DOHH2 (cell line): ENCODE measurements around the gene CLDN1.

Source experiments
- H3F3A ChIP-seq: fragments of 200-600 bp; sonication (generic), shearing (Covaris generic); 2 replicates; pipeline ENCODE4 v1.6.0; 2016; ENCODE audit warnings: antibody characterized with exemption, mild to moderate bottlenecking; ENCODE audit not compliant: control insufficient read depth, insufficient read depth
- H3K27ac ChIP-seq: fragments of 200-600 bp; sonication (generic); 2 replicates; pipeline ENCODE4 v1.5.1; 2014; ENCODE audit warnings: low read depth, mild to moderate bottlenecking, low read length, moderate library complexity
- H3K27me3 ChIP-seq: fragments of 200-600 bp; sonication (generic); 2 replicates; pipeline ENCODE4 v1.6.1; 2014; ENCODE audit warnings: mild to moderate bottlenecking, low read length, mixed read lengths; ENCODE audit not compliant: control insufficient read depth
- H3K36me3 ChIP-seq: fragments of 200-600 bp; sonication (generic); 2 replicates; pipeline ENCODE4 v1.6.1; 2014; ENCODE audit warnings: mild to moderate bottlenecking, low read length, moderate library complexity, mixed read lengths; ENCODE audit not compliant: control insufficient read depth
- H3K4me1 ChIP-seq: fragments of 200-600 bp; sonication (generic); 2 replicates; pipeline ENCODE4 v1.6.1; 2014; ENCODE audit warnings: mild to moderate bottlenecking, low read length, mixed read lengths; ENCODE audit not compliant: control insufficient read depth
- H3K4me2 ChIP-seq: fragments of 200-600 bp; sonication (generic); 2 replicates; pipeline ENCODE4 v1.6.0; 2014; ENCODE audit warnings: mild to moderate bottlenecking, low read length, moderate library complexity
- H3K4me3 ChIP-seq: fragments of 200-600 bp; sonication (generic); 2 replicates; pipeline ENCODE4 v1.5.1; 2014; ENCODE audit warnings: mild to moderate bottlenecking, low read length, mixed read lengths
- H3K79me2 ChIP-seq: fragments of 200-600 bp; sonication (generic); 2 replicates; pipeline ENCODE4 v1.6.1; 2014; ENCODE audit warnings: mild to moderate bottlenecking, low read length, mixed read lengths; ENCODE audit not compliant: control insufficient read depth
- H3K9me2 ChIP-seq: fragments of 200-600 bp; sonication (generic); replicated peaks from 2 replicates; pipeline ENCODE4 v1.6.1; 2014; ENCODE audit warnings: mild to moderate bottlenecking, low read length, mixed read lengths; ENCODE audit not compliant: control insufficient read depth
- H3K9me3 ChIP-seq: fragments of 200-600 bp; sonication (generic); 2 replicates; pipeline ENCODE4 v1.6.1; 2014; ENCODE audit warnings: antibody characterized with exemption, low read length, mixed read lengths; ENCODE audit not compliant: control insufficient read depth, insufficient read depth
- H4K20me1 ChIP-seq: fragments of 200-600 bp; sonication (generic); 2 replicates; pipeline ENCODE4 v1.6.0; 2014; ENCODE audit warnings: low read depth, mild to moderate bottlenecking, antibody characterized with exemption, low read length, moderate library complexity; ENCODE audit not compliant: control insufficient read depth, insufficient read depth
- CTCF ChIP-seq: fragments of 200-600 bp; sonication (generic); IDR thresholded peaks from one replicate; pipeline ENCODE4 v1.5.1; 2014; ENCODE audit warnings: antibody characterized with exemption, mild to moderate bottlenecking, low read depth, low read length; ENCODE audit not compliant: poor library complexity, severe bottlenecking
- EZH2phosphoT487 ChIP-seq: fragments of 200-600 bp; sonication (generic); IDR thresholded peaks from 2 replicates; pipeline ENCODE4 v1.6.1; 2017; ENCODE audit warnings: borderline replicate concordance, mild to moderate bottlenecking, antibody characterized with exemption, low read length, moderate library complexity, mixed read lengths

The CLDN1 gene

GRCh38 chr3:190309414-190309813, 12.8 kb downstream of the CLDN1 start:
- no peaks in the 10 kb centered on the region for H3K27me3 ChIP-seq
- H3F3A ChIP-seq: no peaks in the 10 kb centered on the region
- H3K36me3 ChIP-seq: no peaks in the 10 kb centered on the region
- H3K27ac ChIP-seq: no peak overlapping the region
- no peaks in the 10 kb centered on the region for H4K20me1 ChIP-seq
- H3K4me3 ChIP-seq: no peak overlapping the region
- no peak overlapping the region for H3K4me2 ChIP-seq
- H3K9me3 ChIP-seq: no peaks in the 10 kb centered on the region
- TF ChIP-seq EZH2phosphoT487 (no peak), CTCF (no peak)
- no peaks in the 10 kb centered on the region for H3K9me2 ChIP-seq
- H3K79me2 ChIP-seq: no peaks in the 10 kb centered on the region
- no peaks in the 10 kb centered on the region for H3K4me1 ChIP-seq

GRCh38 chr3:190308154-190308553, 14.1 kb downstream of the CLDN1 start:
- no peaks in the 10 kb centered on the region for H3F3A ChIP-seq
- H3K36me3 ChIP-seq: no peaks in the 10 kb centered on the region
- no peak overlapping the region for H3K4me2 ChIP-seq
- H3K4me1 ChIP-seq: no peaks in the 10 kb centered on the region
- H3K27ac ChIP-seq: no peak overlapping the region
- H4K20me1 ChIP-seq: no peaks in the 10 kb centered on the region
- H3K9me2 ChIP-seq: no peaks in the 10 kb centered on the region
- H3K9me3 ChIP-seq: no peaks in the 10 kb centered on the region
- H3K79me2 ChIP-seq: no peaks in the 10 kb centered on the region
- no peak for TF ChIP-seq CTCF
- TF ChIP-seq EZH2phosphoT487: no peak
- H3K27me3 ChIP-seq: no peaks in the 10 kb centered on the region
- H3K4me3 ChIP-seq: no peak overlapping the region

GRCh38 chr3:190307164-190307545, 15.1 kb downstream of the CLDN1 start:
- no peak for TF ChIP-seq EZH2phosphoT487
- TF ChIP-seq CTCF: no peak
- no peak overlapping the region for H3K4me2 ChIP-seq
- H4K20me1 ChIP-seq: no peaks in the 10 kb centered on the region
- H3K4me3 ChIP-seq: no peak overlapping the region
- no peaks in the 10 kb centered on the region for H3K9me3 ChIP-seq
- H3K27me3 ChIP-seq: no peaks in the 10 kb centered on the region
- H3K36me3 ChIP-seq: no peaks in the 10 kb centered on the region
- no peak overlapping the region for H3K27ac ChIP-seq
- H3K9me2 ChIP-seq: no peaks in the 10 kb centered on the region
- H3K4me1 ChIP-seq: no peaks in the 10 kb centered on the region
- H3F3A ChIP-seq: no peaks in the 10 kb centered on the region
- H3K79me2 ChIP-seq: no peaks in the 10 kb centered on the region
